Glomerular visceral epithelial cell (primary cell): ENCODE measurements around the gene EPS8L3.
"Not testable (repeated sequence)": the region's sequence is repeated elsewhere in the genome, so short reads cannot be mapped to it uniquely, and the experiment has no call there.

Source experiments
- DNase-seq: peaks from one replicate; pipeline ENCODE4 v3.0.0-alpha.2; 2016; ENCODE audit errors: extremely low spot score

Gene EPS8L3

DNA sequence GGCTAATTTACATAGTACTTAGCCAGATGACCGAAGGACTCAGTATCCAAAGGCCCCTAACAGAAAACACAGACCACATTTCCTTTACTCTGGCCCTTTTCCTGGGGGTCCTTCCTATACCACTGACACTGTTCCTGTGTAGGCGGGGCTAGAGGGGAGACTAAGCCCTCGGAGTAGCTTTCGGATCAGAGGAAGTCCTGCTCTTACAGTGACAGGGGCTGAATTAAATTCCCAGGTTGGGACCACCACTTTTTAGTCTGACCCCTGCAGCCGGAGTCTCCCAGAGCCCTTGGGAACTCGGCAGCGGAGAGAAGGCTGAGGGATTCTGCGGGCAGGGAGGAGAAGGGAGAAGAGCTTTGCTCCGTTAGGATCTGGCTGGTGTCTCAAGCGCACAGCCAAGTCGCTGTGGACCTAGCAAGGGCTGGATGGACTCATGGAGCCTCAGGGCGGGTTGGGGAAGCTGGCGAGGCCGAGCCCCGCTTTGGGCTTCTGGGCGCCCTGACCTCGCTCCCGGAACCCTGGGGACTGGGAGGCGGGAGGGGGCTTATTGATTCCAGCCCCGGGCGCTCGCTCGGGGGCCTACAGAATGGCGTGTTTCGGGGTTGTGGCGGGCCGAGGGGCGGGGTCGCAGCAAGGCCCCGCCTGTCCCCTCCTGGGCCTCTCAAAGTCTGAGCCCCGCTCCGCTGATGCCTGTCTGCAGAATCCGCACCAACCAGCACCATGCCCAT lies 52.0 kb downstream of the EPS8L3 start, which contains the start of gene GSTM5:
GSTM5 (plus strand) TSS at position 659 of the 728 bp plus-strand sequence; CDS start at position 721, 62 bp downstream.
- not testable (repeated sequence) for DNase-seq

GRCh38 chr1:109709822-109710221 lies 53.9 kb downstream of the EPS8L3 start:
- DNase-seq = not testable (repeated sequence)

- DNase-seq = not testable (repeated sequence)
Measured at GRCh38 chr1:109708949-109709348, 54.8 kb downstream of the EPS8L3 start.

GRCh38 chr1:109705411-109705810 lies 58.3 kb downstream of the EPS8L3 start:
- no peak for DNase-seq

DNA sequence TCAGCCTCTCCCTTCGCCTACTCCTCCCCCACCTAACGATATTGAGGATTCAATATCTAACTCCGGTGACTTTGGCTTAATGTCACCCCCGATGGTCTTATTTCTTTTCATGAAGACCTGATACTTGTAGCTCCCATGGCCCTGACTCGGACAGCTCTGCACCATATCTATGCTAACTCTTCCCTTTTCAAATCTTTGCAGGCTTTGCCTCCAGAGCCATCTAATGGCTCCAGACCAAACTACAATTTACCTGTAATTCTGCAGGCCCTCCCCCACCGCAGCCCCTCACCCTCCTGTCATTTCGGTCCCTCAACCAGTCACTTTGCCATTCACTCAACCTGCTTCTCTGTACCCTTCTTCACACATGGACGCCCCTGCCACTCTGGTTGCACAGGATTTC lies 59.5 kb downstream of the EPS8L3 start:
- peak; percentile 8 for DNase-seq

DNA sequence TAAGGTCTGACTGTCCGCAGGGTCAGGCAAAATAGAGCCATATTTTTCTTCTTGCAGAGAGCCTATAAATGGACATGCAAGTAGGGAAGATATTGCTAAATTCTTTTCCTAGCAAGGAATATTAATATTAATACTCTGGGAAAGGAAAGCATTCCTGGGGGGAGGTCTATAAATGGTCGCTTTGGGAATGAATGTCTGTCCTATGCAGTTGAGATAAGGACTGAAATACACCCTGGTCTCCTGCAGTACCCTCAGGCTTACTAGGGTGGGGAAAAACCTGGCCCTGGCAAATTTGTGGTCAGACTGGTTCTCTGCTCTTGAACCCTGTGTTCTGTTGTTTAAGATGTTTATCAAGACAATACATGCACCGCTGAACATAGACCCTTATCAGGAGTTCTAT lies 60.8 kb downstream of the EPS8L3 start:
- DNase-seq = not testable (repeated sequence)
